Measurements from ENCODE around the gene DGCR8.

DNA sequence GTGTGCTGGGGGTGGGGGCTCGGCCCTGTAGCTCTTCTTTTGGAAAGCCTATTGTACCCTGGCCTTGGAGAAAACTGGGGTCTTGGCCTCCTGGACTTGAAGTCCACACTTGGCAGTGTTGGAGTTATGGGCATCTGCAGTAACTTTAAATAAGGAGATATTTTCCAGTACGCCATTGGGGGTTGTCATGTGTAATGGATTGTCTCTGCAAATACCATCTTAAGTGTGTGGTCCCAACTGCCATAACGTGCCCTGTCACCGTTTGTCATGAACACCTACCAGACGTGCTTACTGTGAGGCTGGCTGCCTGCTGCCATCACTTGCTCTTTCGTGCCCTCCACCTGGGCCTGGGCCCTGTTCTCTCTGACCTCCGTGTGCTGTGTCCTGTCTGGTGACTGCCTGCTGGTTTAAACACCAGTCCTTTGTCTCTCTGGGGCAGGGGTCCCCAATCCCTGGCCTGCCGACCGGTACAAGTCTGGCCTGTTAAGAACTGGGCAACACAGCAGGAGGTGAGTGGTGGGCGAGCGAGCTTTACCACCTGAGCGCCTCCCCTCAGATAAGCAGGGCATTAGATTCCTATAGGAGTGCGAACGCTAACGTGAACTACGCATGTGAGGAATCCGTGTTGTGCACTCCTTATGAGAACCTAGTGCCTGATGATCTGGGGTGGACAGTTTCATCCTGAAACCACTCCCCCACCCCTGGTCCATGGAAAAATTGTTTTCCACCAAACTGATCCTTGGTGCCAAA, 48.0 kb downstream of the DGCR8 start:
- TF ChIP-seq, protein P1, sequence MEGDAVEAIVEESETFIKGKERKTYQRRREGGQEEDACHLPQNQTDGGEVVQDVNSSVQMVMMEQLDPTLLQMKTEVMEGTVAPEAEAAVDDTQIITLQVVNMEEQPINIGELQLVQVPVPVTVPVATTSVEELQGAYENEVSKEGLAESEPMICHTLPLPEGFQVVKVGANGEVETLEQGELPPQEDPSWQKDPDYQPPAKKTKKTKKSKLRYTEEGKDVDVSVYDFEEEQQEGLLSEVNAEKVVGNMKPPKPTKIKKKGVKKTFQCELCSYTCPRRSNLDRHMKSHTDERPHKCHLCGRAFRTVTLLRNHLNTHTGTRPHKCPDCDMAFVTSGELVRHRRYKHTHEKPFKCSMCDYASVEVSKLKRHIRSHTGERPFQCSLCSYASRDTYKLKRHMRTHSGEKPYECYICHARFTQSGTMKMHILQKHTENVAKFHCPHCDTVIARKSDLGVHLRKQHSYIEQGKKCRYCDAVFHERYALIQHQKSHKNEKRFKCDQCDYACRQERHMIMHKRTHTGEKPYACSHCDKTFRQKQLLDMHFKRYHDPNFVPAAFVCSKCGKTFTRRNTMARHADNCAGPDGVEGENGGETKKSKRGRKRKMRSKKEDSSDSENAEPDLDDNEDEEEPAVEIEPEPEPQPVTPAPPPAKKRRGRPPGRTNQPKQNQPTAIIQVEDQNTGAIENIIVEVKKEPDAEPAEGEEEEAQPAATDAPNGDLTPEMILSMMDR (IDR thresholded peaks at IDR 0.05; ENCODE audit: low read depth, low read length, poor library complexity, severe bottlenecking) = no peak
- TF ChIP-seq EZH2phosphoT487 (IDR thresholded peaks at IDR 0.05; ENCODE audit: borderline replicate concordance, low read length) = no peak

All from DOHH2 (cell line).